HG03354 (cell line): Measurements from ENCODE around the gene SEZ6.

Source experiments
- ATAC-seq: cut with Tn5 transposase; IDR thresholded peaks from one replicate; pipeline ENCODE4 v1.9.1; 2021; ENCODE audit warnings: mild to moderate bottlenecking; ENCODE audit not compliant: unreplicated experiment, poor library complexity, severe bottlenecking

SEZ6 gene

DNA sequence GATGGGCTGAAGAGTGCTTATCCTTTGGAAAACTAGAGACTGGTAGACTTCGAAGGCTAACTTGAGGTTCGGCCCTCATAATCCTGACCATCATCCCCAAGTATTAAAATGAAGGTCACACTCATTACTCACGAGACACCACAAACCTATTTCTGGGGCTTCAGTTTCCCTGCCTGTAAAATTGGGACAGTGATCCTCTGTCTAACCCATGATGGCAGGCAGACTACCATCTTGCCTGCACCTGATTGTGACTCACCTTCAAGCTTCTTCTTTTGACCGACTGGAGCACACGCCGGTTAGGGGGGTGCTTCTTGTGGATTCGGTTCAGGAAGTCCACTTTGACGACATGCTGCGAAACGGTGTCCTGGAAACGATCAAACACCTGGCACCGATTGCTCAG, 88.8 kb downstream of the SEZ6 start:
- no peak for ATAC-seq

- no peak for ATAC-seq
These were observed 89.4 kb downstream of the SEZ6 start for GRCh38 chr17:28916302-28916934.

- no peak for ATAC-seq
These were observed 92.9 kb downstream of the SEZ6 start for GRCh38 chr17:28912938-28913333.

GRCh38 chr17:28912281-28912937, 93.4 kb downstream of the SEZ6 start:
- ATAC-seq, result no peak

GRCh38 chr17:28911411-28912045, 94.3 kb downstream of the SEZ6 start:
- no peak for ATAC-seq

DNA sequence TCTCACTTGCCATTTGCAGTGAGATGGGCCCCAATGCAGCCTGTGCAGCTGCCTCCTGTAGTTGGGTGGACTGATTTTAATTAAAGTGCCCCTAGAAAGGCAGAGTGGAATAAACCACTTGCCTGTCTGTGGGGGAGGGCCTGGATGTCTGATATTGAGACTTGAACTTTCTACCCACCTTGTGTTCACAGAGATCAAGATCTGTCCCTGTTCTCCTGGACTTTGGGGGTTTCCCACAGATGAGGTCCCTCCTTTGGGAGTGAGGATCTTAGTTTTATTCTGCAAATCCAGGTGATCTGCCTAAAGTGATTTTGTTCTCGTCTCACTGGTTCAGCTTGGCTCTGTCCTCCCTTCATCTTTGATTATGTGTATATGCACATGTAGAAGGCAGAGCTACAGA, 95.3 kb downstream of the SEZ6 start:
- no peak for ATAC-seq

GRCh38 chr17:28908640-28909167, 97.1 kb downstream of the SEZ6 start:
- ATAC-seq, result no peak

DNA sequence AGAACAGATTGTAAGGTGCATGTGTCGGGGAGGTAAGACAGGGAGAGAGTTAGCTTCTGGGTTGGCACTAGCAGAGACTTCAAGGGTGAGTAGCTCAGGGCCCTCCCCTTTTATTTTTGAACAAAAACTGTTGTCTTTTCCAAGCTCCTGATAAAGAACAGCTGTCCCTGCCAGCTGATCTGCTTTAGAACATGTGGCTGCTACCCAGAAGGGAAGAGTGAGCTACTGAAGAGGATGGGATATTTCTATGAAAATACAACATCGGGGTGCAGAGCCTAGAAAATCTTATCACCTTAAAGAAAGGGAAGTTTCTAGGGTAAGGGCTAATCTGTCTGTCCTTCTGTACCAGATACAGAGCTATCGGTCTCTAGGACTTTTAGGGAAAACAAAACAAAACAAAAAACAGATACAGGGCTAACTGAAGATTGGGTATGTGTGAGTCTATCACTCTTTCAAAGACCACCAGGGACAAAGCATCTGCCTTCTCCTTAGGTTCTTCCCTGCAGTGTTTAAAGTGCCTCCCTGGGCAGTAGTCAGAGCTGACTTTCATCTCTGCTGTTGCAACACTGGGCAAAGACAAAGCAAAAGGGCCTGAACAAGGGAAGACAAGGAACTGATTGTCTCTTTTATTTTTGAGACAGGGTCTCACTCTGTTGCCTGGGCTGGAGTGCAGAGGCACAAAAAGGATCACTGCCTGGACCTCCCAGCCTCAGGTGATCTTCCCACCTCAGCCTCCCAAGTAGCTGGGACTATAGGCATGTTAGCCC, 97.9 kb downstream of the SEZ6 start:
- ATAC-seq, result no peak

DNA sequence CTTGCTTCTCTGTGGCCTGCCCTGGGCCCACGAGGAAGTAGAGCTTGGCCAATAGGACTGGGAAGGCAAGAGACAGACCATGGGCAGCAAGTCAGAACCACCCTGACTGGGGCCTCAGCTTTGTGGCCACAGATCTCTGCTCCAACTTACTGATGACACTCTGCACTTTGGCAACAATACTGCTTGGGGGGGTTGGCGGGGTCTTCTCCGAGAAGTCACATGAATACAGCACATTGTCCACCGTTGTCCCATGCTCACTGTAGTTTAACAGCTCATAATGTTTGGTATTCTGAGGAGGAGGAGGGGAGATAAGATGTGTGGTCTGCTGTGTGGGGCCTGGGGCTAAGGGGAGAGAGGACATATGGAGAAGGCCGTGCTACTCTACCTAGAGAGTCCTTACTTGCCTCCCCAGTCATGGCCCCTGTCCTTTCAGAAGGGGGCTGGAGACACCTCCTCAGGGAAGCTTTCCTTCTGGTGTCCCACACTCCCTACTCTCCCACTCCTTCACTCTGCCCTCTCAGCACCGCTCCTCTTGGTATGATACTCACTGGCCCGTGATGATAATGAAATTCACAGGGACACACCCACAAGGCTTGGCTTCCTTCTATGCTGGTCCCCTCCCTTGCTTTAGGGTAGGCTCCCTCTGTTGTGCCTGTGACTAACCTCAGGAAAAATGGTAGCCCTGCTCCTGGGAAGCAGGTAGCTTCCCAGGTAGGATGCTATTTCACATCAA, 99.0 kb downstream of the SEZ6 start:
- no peak for ATAC-seq

DNA sequence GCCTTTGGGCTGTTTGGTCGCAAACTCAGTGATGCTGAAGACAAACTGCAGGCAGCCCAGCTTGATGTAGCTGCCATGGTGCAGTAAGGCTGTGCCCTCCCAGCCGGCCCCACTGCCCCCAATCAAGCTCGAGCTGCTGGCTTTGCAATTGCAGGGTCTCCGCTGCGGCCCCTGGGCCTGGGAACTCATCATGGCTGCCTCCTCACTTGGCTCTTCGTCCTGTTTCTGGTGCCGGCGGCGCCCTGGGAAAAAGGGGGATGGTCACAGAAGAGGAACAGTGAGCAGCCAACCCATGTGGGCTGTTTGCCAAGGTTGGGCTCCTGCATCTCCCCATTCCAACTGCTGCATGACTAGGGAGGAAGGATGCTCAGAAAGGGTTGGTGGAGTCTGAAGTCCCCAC, 99.6 kb downstream of the SEZ6 start:
- no peak for ATAC-seq
